GM19468 (cell line): ENCODE results near the gene XRCC4.

ENCODE experiments used
- ATAC-seq: cut with Tn5 transposase; IDR thresholded peaks from one replicate; pipeline ENCODE4 v1.9.1; 2021; ENCODE audit warnings: mild to moderate bottlenecking, moderate library complexity, moderate number of reproducible peaks; ENCODE audit not compliant: unreplicated experiment; ENCODE audit errors: extremely low read depth

Gene XRCC4

DNA sequence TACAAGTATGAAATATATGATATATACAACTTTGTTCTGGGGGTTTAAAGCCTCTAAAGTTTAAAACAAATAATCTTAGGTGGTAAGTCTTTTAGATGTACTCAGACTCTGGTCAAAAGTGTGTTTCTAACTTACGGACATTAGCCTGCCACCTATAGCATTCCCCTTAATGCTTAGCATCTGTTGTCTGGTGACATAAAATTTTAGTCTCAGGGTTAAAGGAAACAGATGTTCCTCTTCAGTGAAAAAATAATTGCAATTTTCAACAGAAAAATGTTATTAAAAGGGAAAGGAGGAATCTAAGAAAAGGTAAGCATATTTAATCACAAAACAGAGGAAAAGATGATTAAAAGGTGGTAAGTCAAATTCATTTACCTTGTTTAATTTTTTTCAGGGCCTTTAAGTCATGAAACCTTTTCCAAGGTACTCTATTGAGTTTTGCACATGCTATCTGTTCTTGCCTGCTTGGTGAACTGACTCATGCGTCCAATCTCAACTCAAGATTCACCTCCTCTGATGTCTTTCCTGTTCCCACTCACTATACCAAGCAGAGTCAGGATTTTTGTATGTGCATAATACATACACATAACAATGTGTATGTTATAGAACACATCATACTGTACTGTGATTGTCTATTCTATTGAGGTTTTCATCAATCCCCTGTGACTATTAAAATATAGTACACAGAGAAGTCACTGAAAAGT lies 8.1 kb upstream of the XRCC4 start:
- ATAC-seq, result no peak

DNA sequence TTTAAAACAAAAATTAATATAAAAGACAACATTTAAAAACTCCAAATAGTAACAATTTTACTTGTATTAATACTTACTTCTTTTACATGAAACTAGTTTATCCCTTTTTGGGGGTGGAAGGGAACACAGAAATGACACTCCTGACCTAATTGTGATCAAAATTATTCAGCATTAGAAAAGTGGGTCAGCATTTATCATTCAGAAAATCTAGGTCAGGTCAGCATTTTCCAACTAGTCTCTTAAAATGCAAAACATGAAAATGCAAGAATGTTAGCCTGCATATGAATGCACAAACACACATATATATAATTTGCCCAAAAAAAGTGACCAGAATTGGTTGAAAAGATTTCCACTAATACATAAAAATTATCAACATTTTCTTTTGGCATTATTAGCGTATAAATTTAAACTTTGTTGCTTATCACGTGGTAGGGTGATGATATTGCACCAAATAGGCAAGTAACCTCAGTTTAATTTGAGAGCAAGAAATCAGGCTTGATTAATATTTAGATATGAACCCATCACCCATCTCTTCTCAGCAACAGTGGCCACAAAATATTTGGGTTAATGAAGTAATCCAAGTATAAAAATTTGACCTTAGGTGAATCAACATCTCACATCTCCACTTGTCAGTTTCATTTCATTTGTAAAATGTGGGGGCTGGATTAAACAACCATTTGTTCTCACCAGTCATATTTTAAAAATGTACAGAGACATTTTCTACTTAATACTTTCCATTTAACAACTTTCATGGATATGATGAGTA lies 5.9 kb upstream of the XRCC4 start:
- ATAC-seq, result no peak

DNA sequence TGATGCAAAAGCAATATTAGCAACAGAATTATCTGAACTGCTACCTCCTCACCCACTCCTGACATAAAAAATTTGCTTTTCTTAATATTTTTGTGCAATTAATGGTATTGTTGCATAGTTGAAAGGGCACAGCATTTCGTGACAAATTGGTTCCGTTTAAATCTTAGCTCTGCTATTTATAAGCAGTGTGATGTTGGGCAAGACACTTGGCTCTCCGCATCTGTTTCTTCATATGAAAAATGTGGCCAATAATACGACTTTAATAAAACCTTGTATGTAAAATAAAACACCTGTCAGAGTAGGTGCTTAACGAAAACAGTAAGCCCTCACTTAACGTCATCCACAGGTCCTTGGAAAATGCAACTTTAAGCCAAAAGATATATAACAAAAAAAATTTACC lies 4.4 kb upstream of the XRCC4 start:
- ATAC-seq, result no peak

DNA sequence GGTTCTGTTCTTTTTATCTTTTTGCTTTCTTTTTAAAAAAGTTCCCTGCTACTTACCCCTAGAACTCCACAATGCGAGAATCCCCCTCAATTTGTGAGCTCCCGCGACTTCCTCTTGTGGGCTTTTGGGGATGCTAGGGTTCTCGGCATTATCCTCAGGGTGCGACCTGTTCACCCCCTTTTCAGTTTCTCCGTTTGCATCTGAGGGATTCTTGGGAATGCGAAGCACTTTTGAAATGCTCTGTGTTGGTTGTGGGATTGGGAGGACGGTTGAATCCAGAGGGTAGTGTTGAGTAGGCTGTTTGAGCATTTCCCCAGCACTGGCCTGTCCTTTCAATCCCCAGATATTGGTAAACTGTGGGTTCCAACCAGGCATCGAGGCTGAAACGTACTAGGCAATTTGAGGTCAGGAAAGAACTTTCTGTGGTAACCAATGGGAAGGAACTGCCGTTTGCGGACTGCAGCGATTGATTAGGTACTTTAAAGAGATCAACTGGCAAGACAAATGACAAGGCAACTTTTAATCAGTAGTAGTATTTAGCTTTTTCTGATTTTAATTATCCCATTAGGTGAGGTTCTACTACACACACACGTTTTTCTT lies 415 bp downstream of the XRCC4 start:
- ATAC-seq, result no peak

DNA sequence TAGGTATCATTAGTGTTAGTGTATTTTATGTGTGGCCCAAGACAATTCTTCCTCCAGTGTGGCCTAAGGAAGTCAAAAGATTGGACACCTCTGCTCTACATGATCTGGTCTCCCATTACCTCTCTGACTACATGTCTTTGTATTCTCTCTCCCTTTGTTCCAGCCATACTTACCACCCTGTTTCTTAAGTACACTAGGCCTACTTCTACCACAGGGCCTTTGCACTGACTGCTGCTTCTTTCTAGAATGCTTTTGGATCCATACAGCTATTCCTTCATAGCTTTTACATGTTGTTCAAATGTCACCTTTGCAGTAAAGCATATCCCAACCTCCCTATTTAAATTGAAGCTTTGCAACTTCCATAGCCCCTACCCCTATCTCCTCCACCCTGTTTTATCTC lies 5.4 kb downstream of the XRCC4 start:
- no peak for ATAC-seq

DNA sequence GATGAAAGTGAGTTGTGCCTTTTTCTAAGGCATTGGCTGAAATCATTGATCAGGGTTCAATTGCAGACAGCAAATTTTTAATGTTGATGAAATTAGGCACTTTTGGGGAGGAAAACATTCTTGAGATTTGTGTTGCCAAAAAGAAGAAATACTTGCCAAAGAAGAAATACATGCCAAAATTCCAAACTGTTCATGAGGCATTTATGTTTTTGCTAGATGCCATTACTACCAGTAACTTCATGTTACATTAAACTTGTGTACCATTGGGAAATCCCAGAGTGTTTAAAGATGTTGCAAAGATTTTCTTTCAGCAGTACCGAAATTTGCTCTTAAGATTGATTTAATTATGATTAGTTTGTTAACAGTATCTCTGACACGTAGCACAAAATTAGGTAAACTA lies 7.0 kb downstream of the XRCC4 start:
- ATAC-seq, result no peak

DNA sequence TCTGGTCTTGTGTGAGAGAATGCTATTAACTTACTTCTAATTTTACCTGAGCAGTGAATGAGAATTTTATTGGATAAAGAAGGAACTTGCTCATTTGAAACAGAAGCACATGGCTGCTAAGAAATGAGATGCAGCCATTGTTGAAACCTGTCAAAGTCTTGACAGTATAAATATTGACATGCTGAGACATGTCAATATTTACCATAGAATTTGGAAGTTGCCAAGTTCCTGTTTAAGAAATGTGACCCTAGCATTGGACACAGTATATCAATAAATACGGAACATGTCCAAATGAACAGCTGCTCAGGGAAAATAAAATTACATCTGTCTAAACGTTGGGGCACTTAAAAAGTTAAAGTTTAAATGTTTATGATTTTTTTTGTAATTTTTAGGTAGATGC lies 7.8 kb downstream of the XRCC4 start:
- ATAC-seq, result no peak

DNA sequence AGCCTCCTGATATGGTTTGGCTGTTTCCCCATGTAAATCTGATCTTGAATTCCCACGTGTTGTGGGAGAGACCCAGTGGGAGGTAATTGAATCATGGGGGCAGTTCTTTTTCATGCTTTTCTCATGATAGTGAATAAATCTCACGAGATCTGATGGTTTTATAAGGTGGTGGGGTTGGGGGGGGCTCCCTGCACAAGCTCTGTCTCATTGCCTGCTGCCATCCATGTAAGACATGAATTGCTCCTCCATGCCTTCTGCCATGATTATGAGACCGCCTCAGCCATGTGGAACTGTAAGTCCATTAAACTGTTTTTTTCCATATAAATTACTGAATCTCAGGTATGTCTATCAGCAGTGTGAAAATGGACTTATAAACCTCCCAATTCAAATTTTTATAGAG lies 12.8 kb downstream of the XRCC4 start:
- no peak for ATAC-seq

DNA sequence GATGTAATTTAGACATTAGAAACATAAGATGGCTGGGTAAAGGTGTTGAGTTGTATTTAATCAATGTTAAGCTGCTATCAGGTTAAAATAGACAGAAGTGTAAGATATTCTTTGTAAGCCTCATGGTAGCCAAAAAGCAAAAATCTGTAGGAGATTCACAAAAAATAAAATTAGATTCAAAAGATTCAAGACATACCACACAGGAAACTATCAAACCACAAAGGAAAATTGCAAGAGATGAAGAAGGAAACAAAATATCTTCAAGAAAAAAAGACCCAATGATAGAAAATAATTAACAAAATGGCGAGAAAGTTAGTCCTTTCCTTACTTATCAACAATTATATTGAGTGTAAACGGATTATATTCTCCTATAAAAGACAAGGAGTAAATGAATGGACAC lies 15.3 kb downstream of the XRCC4 start:
- ATAC-seq, result no peak

DNA sequence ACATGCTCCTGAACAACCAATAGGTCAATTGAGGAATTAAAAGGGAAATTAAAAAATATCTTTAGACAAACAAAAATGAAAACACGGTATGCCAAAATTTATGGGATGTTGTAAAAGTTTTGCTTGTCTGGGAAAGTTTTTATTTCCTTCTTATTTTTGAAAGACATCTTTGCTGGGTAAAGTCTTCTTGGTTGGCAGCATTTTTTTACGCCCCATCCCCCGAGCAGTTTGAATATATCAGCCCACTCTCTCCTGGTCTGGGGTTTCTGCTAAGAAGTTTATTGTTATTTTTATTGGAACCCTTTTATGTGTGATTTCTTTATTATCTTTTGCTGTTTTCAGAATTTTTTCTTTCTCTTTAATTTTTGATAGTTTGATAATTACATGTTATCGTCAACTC lies 16.3 kb downstream of the XRCC4 start:
- no peak for ATAC-seq

DNA sequence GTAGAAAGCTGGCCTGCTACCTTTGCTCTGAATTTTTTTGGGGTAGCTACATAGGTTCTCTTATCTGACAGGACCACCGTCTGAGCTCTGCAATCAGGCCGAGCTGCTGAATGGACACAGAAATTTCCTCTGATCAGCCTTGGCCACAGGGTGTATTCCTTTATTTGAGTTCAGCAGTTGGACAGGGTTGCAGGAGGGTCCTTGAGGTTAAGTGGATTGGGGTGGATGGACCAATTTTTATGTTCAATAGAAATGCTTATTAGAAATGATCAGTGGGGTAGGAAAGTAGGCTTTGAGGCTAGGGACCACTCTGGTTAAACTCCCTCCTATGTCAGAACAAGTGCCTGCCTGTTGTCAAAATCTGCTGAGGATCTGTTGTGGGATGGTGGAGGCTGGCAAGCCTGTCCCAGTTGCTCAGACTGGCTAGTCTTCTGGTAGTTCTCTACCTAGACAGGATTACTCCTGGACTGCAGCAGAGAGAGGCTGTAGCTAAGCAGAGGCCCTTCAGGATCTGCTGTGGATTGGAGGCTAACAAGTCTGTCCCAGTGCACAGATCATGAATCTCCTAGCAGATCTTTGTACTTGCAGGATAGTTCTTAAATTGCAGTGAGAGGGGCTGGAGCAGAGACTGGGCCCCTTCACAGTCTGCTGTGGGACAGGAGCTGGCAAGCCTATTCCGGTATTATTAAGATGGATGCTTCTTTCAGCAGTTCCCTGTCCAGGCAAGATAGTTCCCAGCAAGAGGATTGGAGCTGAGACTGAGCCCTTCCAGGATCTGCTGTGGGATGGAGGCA lies 18.0 kb downstream of the XRCC4 start:
- no peak for ATAC-seq

DNA sequence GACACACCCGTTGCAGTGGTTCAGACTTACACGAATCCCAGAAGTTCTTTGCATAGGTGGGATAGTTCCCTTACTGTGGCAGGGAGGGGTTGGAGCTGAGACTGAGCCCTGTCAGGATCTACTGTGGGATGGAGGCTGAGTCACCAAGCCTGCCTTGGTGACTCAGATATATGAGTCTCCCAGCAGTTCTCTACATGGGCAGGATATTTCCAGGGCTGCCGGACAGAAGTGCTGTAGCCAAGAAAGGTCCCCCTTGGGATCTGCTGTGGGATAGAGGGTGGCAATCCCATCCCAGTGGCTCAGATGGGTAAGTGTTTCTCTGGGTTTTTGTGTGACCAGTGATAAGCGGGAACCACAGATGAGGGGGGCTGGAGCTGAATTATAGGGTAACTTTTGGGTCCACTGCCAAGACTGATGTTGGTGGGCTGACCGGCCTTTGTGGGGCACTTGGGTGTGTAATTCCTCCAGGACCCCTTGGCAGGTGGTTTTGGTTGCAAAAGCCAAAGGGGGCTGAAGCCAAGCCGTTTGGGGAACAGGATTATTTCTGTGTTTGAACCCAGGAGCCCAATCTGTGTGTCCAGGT lies 18.7 kb downstream of the XRCC4 start:
- no peak for ATAC-seq

DNA sequence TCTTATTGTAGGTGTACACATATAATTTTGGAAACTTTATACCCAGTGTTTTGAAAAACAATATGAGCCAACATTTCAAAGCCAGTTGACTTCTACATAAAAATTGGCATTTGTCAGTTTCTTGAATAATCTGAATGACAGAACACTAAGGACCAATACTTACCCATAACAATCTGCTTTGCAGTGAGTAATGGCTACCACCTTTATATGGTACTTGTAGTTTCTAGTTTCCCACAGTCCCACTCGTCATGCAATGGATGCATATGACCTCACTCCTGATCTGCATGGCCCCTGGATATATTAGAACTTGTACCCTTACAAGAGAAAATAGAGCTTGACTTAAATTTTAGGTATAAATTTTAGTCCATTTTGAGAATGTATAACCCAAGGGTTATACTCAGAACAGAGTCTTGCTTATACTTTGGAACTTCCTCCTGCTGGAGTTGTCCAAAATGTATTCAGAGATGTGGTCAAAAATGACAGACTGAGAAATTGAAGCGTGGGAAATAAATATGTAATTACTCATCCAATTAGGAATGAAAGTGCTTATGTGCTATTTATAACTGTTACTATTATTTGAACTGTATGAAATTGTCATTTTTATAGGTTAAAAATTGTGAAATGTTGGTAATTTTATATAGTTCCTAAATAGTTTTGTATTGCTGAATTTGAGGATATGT lies 19.5 kb downstream of the XRCC4 start:
- ATAC-seq, result no peak

DNA sequence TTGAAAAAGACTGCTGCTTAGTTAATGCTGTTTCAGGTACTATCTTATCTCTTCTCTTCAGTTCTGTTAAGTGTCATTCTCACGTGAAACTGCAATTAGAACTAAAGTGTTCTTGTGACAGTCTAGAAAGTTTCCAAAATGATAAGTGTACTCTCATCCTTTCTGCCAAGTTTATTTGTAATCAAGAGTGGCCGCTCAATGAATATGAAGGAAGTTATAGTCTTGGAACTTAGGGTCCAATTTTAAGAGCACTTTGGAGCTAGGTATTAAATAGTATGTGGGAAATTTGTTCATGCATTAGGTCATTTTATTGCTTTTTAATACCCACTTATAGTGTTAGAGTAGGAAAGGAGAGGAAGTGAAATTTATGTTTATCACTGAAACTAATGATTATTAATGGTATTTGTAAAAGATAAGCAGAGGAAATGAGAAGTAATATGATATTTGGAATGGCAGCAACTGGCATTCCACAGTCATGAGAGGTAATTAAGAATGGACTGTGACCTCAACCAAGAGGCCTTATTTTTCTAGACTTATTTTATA lies 20.4 kb downstream of the XRCC4 start:
- no peak for ATAC-seq

DNA sequence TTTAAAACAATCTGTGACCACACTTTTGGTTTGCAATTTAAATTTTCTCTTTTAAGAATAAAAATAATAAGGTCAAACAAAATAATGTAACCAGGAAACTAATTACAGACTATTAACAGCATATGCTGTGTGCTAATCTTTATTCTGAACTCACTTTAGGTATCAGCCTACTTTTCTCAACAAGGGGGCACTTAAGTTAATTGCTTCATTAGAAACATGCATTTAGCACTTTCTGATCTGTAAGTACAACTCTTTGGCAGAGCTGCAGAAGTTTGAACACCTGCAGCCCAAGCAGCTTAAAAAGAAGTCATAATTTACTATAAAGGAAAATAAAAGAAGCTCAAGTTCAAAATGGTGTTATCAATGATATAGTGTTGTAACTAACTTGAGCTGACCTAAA lies 21.7 kb downstream of the XRCC4 start:
- ATAC-seq, result no peak

DNA sequence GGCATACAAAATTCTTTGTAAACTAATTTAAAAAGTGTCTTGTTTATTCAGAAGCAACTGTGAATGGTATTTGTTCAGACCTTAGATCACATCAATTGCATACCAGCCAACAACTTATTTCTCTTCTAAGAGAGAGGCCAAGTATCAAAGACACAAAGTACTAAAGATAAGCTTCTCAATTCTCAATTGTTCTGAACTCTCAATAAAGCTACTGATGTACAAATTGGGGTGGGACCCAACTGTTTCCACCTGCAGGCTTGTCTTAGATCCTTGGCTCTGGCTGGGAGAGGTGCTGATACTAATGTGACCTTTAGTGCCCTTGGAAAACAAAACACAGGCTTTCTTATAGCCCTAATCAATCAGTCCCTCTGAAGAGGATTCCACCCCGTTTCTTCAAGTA lies 22.1 kb downstream of the XRCC4 start:
- no peak for ATAC-seq

DNA sequence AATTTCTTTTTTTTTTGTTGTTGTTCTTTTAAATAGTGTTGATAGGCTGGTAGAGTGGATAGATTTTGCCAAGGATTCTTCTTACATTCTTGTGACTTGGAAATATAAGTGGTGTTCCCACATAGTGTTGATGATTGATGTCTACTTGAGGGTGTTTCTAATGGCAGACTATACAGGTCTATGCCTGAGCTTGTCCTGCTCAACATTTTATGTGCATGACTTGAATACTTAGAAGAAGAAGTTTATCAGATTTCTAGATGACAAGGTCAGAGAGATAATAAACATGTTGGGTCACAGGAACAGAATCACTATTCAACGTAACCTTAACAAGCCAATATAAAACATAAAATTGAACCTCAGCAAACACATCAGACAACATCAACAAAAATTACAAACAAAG lies 24.2 kb downstream of the XRCC4 start:
- ATAC-seq, result no peak

DNA sequence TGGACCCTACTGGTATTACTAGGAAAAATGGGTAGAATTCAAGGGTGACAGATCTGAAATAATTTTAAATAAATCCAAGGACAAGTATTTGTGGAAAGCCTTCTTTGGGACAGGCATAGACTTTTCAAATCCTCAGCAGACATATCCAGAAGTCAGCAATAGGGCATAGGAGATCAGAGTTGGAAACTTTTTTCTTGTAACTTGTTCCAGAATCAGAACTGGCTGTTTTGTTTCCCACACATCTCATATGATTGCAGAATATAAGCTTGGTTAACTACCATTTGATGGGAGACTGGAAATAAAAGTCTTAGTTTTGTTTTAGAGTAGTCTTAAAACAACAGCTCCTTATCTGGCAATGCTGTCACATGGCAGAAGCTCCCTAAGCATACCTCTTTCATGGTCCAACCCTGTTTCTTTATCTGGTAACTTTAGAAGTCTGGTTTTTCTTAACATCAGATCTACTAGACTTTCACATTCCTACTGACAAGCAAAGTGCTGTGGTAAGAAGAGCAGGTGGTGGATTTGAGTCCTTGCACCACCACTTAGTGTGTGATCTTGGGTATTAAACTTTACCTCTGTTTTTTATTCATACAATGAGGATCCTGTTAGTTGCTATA lies 25.1 kb downstream of the XRCC4 start:
- ATAC-seq, result no peak

DNA sequence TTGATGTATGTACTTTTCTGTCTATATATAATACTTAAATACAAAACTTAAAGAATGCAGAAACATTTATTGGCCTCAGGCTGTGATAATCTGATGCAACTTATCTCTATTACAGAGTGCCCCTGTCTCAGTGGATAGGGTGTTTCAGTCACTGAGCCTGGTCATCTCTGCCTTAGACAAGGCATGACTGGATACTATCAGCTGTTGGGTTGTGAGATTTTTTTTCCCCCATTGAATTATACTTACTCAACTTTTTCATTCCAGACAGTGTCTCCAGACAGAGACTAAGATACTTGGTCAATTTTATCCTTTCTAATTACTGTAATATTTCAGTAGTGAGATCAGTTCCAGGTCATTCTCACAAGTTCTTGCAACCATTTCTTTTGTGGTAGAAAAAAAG lies 26.7 kb downstream of the XRCC4 start:
- ATAC-seq, result no peak
